Measurements from ENCODE around the gene ZNF417. TPM values are rescaled to one million over a fixed set of nuclear protein-coding genes. Genes with fewer than 3 reads are reported as not detected.
A peak's percentile ranks its signal among the peaks of the same experiment; 100 is the strongest.

ZNF417 gene
- total and polyA plus RNA-seq, 2 of the 13 experiments (the other 11 are each of a cell fraction or from before 2014, with no cell fraction given): 2.9 to 13.7 TPM

DNA sequence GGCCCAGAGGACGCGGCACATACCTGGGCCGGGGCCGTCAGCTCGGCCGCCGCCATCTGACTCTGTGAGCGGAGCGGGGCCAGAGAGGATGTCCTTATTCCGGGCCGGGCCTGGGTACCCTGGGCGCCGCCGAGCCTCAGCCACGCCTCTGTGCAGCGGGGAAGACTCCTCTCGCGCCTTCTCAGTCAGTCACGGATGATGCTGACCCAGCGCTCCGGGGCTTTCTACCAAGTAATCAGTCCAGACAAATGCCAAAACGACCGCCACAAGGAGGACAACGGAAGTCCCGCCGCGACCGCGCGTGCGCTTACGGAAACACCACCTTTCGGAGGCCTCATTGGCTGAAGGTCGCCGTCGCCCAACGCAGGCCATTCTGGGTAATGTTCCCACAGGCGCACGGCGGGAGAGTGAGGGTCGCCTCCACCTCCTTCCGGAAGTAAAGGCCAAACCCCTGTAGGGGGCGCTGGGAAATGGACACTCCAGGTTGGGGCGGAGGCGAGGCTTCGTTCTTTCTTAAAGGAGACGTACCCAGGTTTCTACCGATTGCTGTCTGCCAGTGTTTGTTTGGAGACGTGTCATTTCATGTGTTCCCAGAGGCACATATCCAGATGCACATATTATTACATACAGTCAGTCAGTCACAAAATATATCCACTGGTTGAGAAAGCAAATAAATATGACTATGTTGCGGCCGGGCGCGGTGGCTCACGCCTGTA lies 31.2 kb upstream of the ZNF417 start, which contains the start of gene ZNF256 (continued):
- TF ChIP-seq, protein P1, sequence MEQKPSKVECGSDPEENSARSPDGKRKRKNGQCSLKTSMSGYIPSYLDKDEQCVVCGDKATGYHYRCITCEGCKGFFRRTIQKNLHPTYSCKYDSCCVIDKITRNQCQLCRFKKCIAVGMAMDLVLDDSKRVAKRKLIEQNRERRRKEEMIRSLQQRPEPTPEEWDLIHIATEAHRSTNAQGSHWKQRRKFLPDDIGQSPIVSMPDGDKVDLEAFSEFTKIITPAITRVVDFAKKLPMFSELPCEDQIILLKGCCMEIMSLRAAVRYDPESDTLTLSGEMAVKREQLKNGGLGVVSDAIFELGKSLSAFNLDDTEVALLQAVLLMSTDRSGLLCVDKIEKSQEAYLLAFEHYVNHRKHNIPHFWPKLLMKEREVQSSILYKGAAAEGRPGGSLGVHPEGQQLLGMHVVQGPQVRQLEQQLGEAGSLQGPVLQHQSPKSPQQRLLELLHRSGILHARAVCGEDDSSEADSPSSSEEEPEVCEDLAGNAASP (CRISPR knock-in tag; IDR thresholded peaks at IDR 0.05; ENCODE audit: borderline replicate concordance): peak; percentile 39; the same call in 1 of the 2 replicates
- TF ChIP-seq, protein P2, sequence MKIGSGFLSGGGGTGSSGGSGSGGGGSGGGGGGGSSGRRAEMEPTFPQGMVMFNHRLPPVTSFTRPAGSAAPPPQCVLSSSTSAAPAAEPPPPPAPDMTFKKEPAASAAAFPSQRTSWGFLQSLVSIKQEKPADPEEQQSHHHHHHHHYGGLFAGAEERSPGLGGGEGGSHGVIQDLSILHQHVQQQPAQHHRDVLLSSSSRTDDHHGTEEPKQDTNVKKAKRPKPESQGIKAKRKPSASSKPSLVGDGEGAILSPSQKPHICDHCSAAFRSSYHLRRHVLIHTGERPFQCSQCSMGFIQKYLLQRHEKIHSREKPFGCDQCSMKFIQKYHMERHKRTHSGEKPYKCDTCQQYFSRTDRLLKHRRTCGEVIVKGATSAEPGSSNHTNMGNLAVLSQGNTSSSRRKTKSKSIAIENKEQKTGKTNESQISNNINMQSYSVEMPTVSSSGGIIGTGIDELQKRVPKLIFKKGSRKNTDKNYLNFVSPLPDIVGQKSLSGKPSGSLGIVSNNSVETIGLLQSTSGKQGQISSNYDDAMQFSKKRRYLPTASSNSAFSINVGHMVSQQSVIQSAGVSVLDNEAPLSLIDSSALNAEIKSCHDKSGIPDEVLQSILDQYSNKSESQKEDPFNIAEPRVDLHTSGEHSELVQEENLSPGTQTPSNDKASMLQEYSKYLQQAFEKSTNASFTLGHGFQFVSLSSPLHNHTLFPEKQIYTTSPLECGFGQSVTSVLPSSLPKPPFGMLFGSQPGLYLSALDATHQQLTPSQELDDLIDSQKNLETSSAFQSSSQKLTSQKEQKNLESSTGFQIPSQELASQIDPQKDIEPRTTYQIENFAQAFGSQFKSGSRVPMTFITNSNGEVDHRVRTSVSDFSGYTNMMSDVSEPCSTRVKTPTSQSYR (CRISPR knock-in tag; IDR thresholded peaks at IDR 0.05; ENCODE audit: borderline replicate concordance): no peak
- TF ChIP-seq, protein P3, sequence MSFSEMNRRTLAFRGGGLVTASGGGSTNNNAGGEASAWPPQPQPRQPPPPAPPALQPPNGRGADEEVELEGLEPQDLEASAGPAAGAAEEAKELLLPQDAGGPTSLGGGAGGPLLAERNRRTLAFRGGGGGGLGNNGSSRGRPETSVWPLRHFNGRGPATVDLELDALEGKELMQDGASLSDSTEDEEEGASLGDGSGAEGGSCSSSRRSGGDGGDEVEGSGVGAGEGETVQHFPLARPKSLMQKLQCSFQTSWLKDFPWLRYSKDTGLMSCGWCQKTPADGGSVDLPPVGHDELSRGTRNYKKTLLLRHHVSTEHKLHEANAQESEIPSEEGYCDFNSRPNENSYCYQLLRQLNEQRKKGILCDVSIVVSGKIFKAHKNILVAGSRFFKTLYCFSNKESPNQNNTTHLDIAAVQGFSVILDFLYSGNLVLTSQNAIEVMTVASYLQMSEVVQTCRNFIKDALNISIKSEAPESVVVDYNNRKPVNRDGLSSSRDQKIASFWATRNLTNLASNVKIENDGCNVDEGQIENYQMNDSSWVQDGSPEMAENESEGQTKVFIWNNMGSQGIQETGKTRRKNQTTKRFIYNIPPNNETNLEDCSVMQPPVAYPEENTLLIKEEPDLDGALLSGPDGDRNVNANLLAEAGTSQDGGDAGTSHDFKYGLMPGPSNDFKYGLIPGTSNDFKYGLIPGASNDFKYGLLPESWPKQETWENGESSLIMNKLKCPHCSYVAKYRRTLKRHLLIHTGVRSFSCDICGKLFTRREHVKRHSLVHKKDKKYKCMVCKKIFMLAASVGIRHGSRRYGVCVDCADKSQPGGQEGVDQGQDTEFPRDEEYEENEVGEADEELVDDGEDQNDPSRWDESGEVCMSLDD (CRISPR knock-in tag; IDR thresholded peaks at IDR 0.05; ENCODE audit: borderline replicate concordance): no peak; the same call in 1 of the 2 replicates
- TF ChIP-seq, protein P4, sequence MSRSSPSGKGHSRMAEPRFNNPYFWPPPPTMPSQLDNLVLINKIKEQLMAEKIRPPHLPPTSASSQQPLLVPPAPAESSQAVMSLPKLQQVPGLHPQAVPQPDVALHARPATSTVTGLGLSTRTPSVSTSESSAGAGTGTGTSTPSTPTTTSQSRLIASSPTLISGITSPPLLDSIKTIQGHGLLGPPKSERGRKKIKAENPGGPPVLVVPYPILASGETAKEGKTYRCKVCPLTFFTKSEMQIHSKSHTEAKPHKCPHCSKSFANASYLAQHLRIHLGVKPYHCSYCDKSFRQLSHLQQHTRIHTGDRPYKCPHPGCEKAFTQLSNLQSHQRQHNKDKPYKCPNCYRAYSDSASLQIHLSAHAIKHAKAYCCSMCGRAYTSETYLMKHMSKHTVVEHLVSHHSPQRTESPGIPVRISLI (CRISPR knock-in tag; IDR thresholded peaks at IDR 0.05; ENCODE audit: borderline replicate concordance): peak; percentile 53; the same call in 1 of the 2 replicates
- TF ChIP-seq, protein P5, sequence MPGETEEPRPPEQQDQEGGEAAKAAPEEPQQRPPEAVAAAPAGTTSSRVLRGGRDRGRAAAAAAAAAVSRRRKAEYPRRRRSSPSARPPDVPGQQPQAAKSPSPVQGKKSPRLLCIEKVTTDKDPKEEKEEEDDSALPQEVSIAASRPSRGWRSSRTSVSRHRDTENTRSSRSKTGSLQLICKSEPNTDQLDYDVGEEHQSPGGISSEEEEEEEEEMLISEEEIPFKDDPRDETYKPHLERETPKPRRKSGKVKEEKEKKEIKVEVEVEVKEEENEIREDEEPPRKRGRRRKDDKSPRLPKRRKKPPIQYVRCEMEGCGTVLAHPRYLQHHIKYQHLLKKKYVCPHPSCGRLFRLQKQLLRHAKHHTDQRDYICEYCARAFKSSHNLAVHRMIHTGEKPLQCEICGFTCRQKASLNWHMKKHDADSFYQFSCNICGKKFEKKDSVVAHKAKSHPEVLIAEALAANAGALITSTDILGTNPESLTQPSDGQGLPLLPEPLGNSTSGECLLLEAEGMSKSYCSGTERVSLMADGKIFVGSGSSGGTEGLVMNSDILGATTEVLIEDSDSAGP (CRISPR knock-in tag; IDR thresholded peaks at IDR 0.05; ENCODE audit: borderline replicate concordance): peak; percentile 100

Measured in HepG2 (cell line).